Endodermal cell (in vitro differentiated cells): ENCODE data around the gene PNPLA7. TPM values are rescaled to one million over a fixed set of nuclear protein-coding genes. Genes with fewer than 3 reads are reported as not detected.
"Not testable (repeated sequence)": the region's sequence is repeated elsewhere in the genome, so short reads cannot be mapped to it uniquely, and the experiment has no call there.

Experiments
- DNase-seq: peaks from one replicate; pipeline ENCODE4 v3.0.0-alpha.2; 2017
- H3K27ac ChIP-seq: 2 replicates; pipeline ENCODE4 v1.5.1; 2013; ENCODE audit warnings: mild to moderate bottlenecking, low read depth, low read length, moderate library complexity
- H3K27me3 ChIP-seq: 2 replicates; pipeline ENCODE4 v1.6.1; 2013; ENCODE audit warnings: mild to moderate bottlenecking, low read length, moderate library complexity; ENCODE audit not compliant: insufficient read depth, control insufficient read depth, poor library complexity, severe bottlenecking
- H3K36me3 ChIP-seq: 2 replicates; pipeline ENCODE4 v1.7.0; 2013; ENCODE audit warnings: mild to moderate bottlenecking, low read length, moderate library complexity; ENCODE audit not compliant: control insufficient read depth, insufficient read depth
- H3K4me1 ChIP-seq: one replicate; pipeline ENCODE4 v1.7.0; 2013; ENCODE audit warnings: low read length; ENCODE audit not compliant: control insufficient read depth, insufficient read depth
- H3K4me3 ChIP-seq: 2 replicates; pipeline ENCODE4 v1.5.1; 2013; ENCODE audit warnings: mild to moderate bottlenecking, low read length, moderate library complexity
- H3K9ac ChIP-seq: 2 replicates; pipeline ENCODE4 v1.6.1; 2013; ENCODE audit warnings: mild to moderate bottlenecking, low read length, moderate library complexity; ENCODE audit not compliant: poor library complexity, severe bottlenecking; ENCODE audit errors: extremely low read depth
- H3K9me3 ChIP-seq: 2 replicates; pipeline ENCODE4 v1.6.1; 2013; ENCODE audit warnings: mild to moderate bottlenecking, low read length, moderate library complexity; ENCODE audit not compliant: control insufficient read depth
- H3K27ac Mint-ChIP-seq: 2 replicates; pipeline ENCODE4 v1.8.0; 2020; ENCODE audit warnings: mixed read lengths
- H3K27me3 Mint-ChIP-seq: 2 replicates; pipeline ENCODE4 v1.8.0; 2021; ENCODE audit warnings: mild to moderate bottlenecking, mixed read lengths; ENCODE audit not compliant: insufficient read depth
- H3K36me3 Mint-ChIP-seq: 2 replicates; pipeline ENCODE4 v1.8.0; 2020; ENCODE audit warnings: low read depth, mixed read lengths
- H3K4me1 Mint-ChIP-seq: 2 replicates; pipeline ENCODE4 v1.8.0; 2020; ENCODE audit warnings: mixed read lengths
- H3K4me3 Mint-ChIP-seq: 2 replicates; pipeline ENCODE4 v1.8.0; 2020; ENCODE audit warnings: mild to moderate bottlenecking, moderate library complexity, mixed read lengths
- H3K9me3 Mint-ChIP-seq: 2 replicates; pipeline ENCODE4 v1.8.0; 2020; ENCODE audit warnings: mild to moderate bottlenecking, mixed read lengths
- WGBS, 2 experiments: methylation state at CpG; one replicate each; pipeline versions ENCODE4 v1.1.5 to v1.1.7; 2013; ENCODE audit warnings: missing lambda C conversion rate in 2 of 2, mixed read lengths in 1 of 2; ENCODE audit not compliant: insufficient coverage in 1 of 2, insufficient read length in 1 of 2; 5-methylcytosine and 5-hydroxymethylcytosine counted together
- total RNA-seq, 2 donors: library from RNA; stranded (reverse); fragmentation: NEBNext Ultra II Directional in 1 of 2; extraction: Animal tissue kit (Norgen Biotek cat#: 25700) in 1 of 2; gene quantifications; 2 replicates in 1 of 2; 3 replicates in 1 of 2; pipeline ENCODE4 v1.2.1, GENCODE V29; 2021
- TF ChIP-seq, protein P1 (sequence below): fragments of 200-600 bp; sonication (generic); conservative IDR thresholded peaks from 2 replicates; pipeline ENCODE4 v1.5.0; 2021; ENCODE audit warnings: antibody characterized with exemption, mild to moderate bottlenecking

Gene PNPLA7
- total RNA-seq, 2 donors from 2014 or later, result 2.0 to 2.4 TPM

DNA sequence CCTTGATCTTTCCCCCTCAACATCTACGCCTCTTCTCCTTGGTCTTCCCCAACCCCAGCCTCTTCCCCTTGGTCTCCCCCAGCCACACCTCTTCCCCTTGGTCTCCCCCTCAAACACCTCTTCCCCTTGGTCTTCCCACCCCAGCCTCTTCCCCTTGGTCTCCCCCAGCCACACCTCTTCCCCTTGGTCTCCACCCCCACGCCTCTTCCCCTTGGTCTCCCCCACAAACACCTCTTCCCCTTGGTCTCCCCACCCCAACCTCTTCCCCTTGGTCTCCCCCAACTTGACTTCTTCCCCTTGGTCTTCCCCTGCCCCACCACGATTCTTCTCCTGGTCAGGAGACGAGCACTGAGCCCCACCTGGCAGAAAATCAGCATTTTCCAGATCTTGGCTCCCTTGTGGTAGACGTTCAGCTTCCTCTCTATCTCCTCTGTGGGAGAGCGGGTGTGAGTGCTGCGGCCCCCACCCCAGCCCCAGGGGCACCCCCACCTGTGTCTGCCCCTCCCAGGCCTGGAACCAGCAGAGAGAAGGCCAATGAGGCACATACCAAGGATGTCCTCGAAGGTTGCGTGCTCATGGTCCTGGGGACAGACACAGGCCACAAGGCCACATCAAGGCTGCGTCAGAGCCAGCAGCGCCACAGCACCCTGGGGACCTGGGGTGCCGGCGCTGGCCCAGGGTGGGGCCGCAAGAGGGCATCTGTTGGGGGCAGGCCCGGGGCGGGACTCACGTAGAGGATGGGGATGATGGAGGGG is 98.0 kb downstream of the PNPLA7 start:
- Histone ChIP-seq H3K9me3 (no peaks in the 10 kb centered on the region), H3K27ac (no peak overlapping the region), H3K4me1 (peaks cover 4% of the 10 kb centered on the region), H3K9ac (no peak overlapping the region), H3K27me3 (no peaks in the 10 kb centered on the region), H3K4me3 (no peak overlapping the region), H3K36me3 (peaks cover 17% of the 10 kb centered on the region)
- no peak for DNase-seq
- WGBS, 2 experiments, result 95 to 97% methylated on average over 16 to 17 of the region's 17 CpGs
- H3K9me3 Mint-ChIP-seq, result no peaks in the 10 kb centered on the region
- no peak overlapping the region for H3K4me3 Mint-ChIP-seq
- peaks cover 1% of the 10 kb centered on the region for H3K4me1 Mint-ChIP-seq
- H3K27me3 Mint-ChIP-seq, result no peaks in the 10 kb centered on the region
- TF ChIP-seq, protein P1, sequence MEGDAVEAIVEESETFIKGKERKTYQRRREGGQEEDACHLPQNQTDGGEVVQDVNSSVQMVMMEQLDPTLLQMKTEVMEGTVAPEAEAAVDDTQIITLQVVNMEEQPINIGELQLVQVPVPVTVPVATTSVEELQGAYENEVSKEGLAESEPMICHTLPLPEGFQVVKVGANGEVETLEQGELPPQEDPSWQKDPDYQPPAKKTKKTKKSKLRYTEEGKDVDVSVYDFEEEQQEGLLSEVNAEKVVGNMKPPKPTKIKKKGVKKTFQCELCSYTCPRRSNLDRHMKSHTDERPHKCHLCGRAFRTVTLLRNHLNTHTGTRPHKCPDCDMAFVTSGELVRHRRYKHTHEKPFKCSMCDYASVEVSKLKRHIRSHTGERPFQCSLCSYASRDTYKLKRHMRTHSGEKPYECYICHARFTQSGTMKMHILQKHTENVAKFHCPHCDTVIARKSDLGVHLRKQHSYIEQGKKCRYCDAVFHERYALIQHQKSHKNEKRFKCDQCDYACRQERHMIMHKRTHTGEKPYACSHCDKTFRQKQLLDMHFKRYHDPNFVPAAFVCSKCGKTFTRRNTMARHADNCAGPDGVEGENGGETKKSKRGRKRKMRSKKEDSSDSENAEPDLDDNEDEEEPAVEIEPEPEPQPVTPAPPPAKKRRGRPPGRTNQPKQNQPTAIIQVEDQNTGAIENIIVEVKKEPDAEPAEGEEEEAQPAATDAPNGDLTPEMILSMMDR, result no peak
- H3K36me3 Mint-ChIP-seq, result peaks cover 19% of the 10 kb centered on the region
- H3K27ac Mint-ChIP-seq, result no peak overlapping the region

DNA sequence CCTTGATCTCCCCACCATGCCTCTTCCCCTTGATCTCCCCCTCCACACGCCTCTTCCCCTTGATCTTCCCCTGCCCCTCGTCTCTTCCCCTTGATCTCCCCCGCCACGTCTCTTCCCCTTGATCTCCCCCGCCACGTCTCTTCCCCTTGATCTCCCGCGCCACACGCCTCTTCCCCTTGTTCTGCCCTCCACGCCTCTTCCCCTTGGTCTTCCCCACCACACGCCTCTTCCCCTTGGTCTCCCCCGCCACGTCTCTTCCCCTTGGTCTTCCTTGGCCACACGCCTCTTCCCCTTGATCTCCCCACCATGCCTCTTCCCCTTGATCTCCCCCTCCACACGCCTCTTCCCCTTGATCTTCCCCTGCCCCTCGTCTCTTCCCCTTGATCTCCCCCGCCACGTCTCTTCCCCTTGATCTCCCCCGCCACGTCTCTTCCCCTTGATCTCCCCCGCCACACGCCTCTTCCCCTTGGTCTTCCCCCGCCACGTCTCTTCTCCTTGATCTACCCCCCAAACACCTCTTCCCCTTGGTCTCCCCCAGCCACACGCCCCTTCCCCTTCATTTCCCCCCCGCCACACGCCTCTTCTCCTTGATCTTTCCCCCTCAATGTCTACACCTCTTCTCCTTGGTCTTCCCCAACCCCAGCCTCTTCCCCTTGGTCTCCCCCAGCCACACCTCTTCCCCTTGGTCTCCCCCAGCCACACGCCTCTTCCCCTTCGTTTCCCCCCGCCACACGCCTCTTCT is 98.8 kb downstream of the PNPLA7 start:
- H3K4me1 Mint-ChIP-seq, H3K27me3 ChIP-seq, H3K9ac ChIP-seq, H3K27me3 Mint-ChIP-seq, DNase-seq, H3K27ac Mint-ChIP-seq, H3K9me3 ChIP-seq, H3K9me3 Mint-ChIP-seq, H3K4me3 ChIP-seq, H3K4me3 Mint-ChIP-seq, H3K27ac ChIP-seq, H3K4me1 ChIP-seq: not testable (repeated sequence)
- peaks cover 14% of the 10 kb centered on the region for H3K36me3 Mint-ChIP-seq
- WGBS, 2 experiments, result 95 to 100% methylated on average over 4 to 15 of the region's 31 CpGs
- H3K36me3 ChIP-seq, result peaks cover 13% of the 10 kb centered on the region

DNA sequence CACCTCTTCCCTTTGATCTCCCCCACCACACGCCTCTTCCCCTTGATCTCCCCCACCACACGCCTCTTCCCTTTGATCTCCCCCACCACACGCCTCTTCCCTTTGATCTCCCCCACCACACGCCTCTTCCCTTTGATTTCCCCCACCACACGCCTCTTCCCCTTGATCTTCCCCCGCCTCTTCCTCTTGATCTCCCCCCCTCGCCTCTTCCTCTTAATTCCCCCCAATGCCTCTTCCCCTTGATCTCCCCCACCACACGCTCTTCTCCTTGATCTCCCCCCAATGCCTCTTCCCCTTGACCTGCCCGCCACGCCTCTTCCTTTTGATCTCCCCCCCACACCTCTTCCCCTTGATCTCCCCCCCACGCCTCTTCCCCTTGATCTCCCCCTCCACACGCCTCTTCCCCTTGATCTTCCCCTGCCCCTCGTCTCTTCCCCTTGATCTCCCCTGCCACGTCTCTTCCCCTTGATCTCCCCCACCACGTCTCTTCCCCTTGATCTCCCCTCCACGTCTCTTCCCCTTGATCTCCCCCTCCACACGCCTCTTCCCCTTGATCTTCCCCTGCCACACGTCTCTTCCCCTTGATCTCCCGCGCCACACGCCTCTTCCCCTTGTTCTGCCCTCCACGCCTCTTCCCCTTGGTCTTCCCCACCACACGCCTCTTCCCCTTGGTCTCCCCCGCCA is 99.5 kb downstream of the PNPLA7 start:
- H3K4me1 ChIP-seq, H3K9me3 ChIP-seq, DNase-seq, H3K9ac ChIP-seq, H3K4me3 Mint-ChIP-seq, H3K9me3 Mint-ChIP-seq, H3K27ac Mint-ChIP-seq, H3K36me3 Mint-ChIP-seq, H3K27me3 Mint-ChIP-seq, H3K4me3 ChIP-seq, H3K27ac ChIP-seq, H3K27me3 ChIP-seq, H3K4me1 Mint-ChIP-seq: not testable (repeated sequence)
- WGBS, 2 experiments, result 91 to 100% methylated on average over 1 to 17 of the region's 24 CpGs
- H3K36me3 ChIP-seq, result peaks cover 11% of the 10 kb centered on the region
